Effector memory CD4-positive, alpha-beta T cell (primary cell): ENCODE results near the gene INSYN2B.

Experiments
- DNase-seq, 3 donors: peaks; one replicate each; pipeline ENCODE4 v3.0.0-alpha.2; 2020
- H3K27ac ChIP-seq: 2 replicates; pipeline ENCODE4 v1.7.0; 2013; ENCODE audit warnings: mild to moderate bottlenecking, low read length, moderate library complexity; ENCODE audit not compliant: insufficient read depth, poor library complexity, severe bottlenecking
- H3K27me3 ChIP-seq: replicated peaks from 2 replicates; pipeline ENCODE4 v1.7.0; 2013; ENCODE audit warnings: mild to moderate bottlenecking, low read length; ENCODE audit not compliant: insufficient read depth, control insufficient read depth, poor library complexity, severe bottlenecking
- H3K36me3 ChIP-seq: 2 replicates; pipeline ENCODE4 v1.7.0; 2013; ENCODE audit warnings: mild to moderate bottlenecking, low read length, moderate library complexity; ENCODE audit not compliant: control insufficient read depth, insufficient read depth
- H3K4me1 ChIP-seq: 2 replicates; pipeline ENCODE4 v1.7.0; 2013; ENCODE audit warnings: low read length, mild to moderate bottlenecking; ENCODE audit not compliant: control insufficient read depth, insufficient read depth, poor library complexity, severe bottlenecking
- H3K4me3 ChIP-seq: 2 replicates; pipeline ENCODE4 v1.7.0; 2013; ENCODE audit warnings: low read length, low read depth, mild to moderate bottlenecking; ENCODE audit not compliant: insufficient read depth, poor library complexity, severe bottlenecking
- H3K9me3 ChIP-seq: 2 replicates; pipeline ENCODE4 v1.7.0; 2013; ENCODE audit warnings: mild to moderate bottlenecking, low read length, moderate library complexity; ENCODE audit not compliant: control insufficient read depth

Gene INSYN2B

GRCh38 chr5:170000155-170000554 is 19.9 kb upstream of the INSYN2B start:
- no peaks in the 10 kb centered on the region for H3K27me3 ChIP-seq
- no peak overlapping the region for H3K4me3 ChIP-seq
- no peaks in the 10 kb centered on the region for H3K9me3 ChIP-seq
- H3K36me3 ChIP-seq = peaks cover 46% of the 10 kb centered on the region
- no peak for DNase-seq
- H3K4me1 ChIP-seq = no peaks in the 10 kb centered on the region
- H3K27ac ChIP-seq = no peak overlapping the region

- Histone ChIP-seq H3K27me3 (no peaks in the 10 kb centered on the region), H3K36me3 (peaks cover 49% of the 10 kb centered on the region), H3K27ac (no peak overlapping the region), H3K4me3 (no peak overlapping the region), H3K9me3 (no peaks in the 10 kb centered on the region), H3K4me1 (no peaks in the 10 kb centered on the region)
- DNase-seq = no peak
Measured at GRCh38 chr5:169999621-170000020, 19.3 kb upstream of the INSYN2B start.

GRCh38 chr5:169997798-169998197 is 17.5 kb upstream of the INSYN2B start:
- H3K4me1 ChIP-seq = no peaks in the 10 kb centered on the region
- no peak for DNase-seq
- H3K36me3 ChIP-seq = peaks cover 54% of the 10 kb centered on the region
- H3K27me3 ChIP-seq = no peaks in the 10 kb centered on the region
- no peak overlapping the region for H3K4me3 ChIP-seq
- no peaks in the 10 kb centered on the region for H3K9me3 ChIP-seq
- no peak overlapping the region for H3K27ac ChIP-seq

- H3K9me3 ChIP-seq = no peaks in the 10 kb centered on the region
- H3K27me3 ChIP-seq = no peaks in the 10 kb centered on the region
- H3K36me3 ChIP-seq = peaks cover 44% of the 10 kb centered on the region
- no peak overlapping the region for H3K4me3 ChIP-seq
- H3K27ac ChIP-seq = no peak overlapping the region
- no peaks in the 10 kb centered on the region for H3K4me1 ChIP-seq
- no peak for DNase-seq
Measured at GRCh38 chr5:169993485-169993790, 13.1 kb upstream of the INSYN2B start.

GRCh38 chr5:169992789-169993484 is 12.6 kb upstream of the INSYN2B start:
- no peak overlapping the region for H3K27ac ChIP-seq
- DNase-seq = no peak
- no peaks in the 10 kb centered on the region for H3K9me3 ChIP-seq
- no peak overlapping the region for H3K4me3 ChIP-seq
- no peaks in the 10 kb centered on the region for H3K27me3 ChIP-seq
- peaks cover 39% of the 10 kb centered on the region for H3K36me3 ChIP-seq
- H3K4me1 ChIP-seq = no peaks in the 10 kb centered on the region

- Histone ChIP-seq H3K36me3 (peaks cover 49% of the 10 kb centered on the region), H3K4me1 (no peaks in the 10 kb centered on the region), H3K9me3 (no peaks in the 10 kb centered on the region), H3K27me3 (no peaks in the 10 kb centered on the region), H3K27ac (no peak overlapping the region), H3K4me3 (no peak overlapping the region)
- DNase-seq = no peak
Measured at GRCh38 chr5:169991115-169991869, 11.0 kb upstream of the INSYN2B start.

- Histone ChIP-seq H3K27ac (no peak overlapping the region), H3K36me3 (peaks cover 48% of the 10 kb centered on the region), H3K4me1 (no peaks in the 10 kb centered on the region), H3K9me3 (no peaks in the 10 kb centered on the region), H3K4me3 (no peak overlapping the region), H3K27me3 (no peaks in the 10 kb centered on the region)
- DNase-seq = no peak
Measured at GRCh38 chr5:169989365-169989764, 9.1 kb upstream of the INSYN2B start.

- Histone ChIP-seq H3K27me3 (no peaks in the 10 kb centered on the region), H3K9me3 (no peaks in the 10 kb centered on the region), H3K27ac (no peak overlapping the region), H3K4me1 (no peaks in the 10 kb centered on the region), H3K36me3 (peaks cover 49% of the 10 kb centered on the region), H3K4me3 (no peak overlapping the region)
- DNase-seq = no peak
Measured at GRCh38 chr5:169988947-169989346, 8.7 kb upstream of the INSYN2B start.

- H3K9me3 ChIP-seq = no peaks in the 10 kb centered on the region
- H3K27ac ChIP-seq = no peak overlapping the region
- H3K4me1 ChIP-seq = no peaks in the 10 kb centered on the region
- H3K36me3 ChIP-seq = peaks cover 56% of the 10 kb centered on the region
- H3K4me3 ChIP-seq = no peak overlapping the region
- no peaks in the 10 kb centered on the region for H3K27me3 ChIP-seq
- no peak for DNase-seq
Measured at GRCh38 chr5:169988206-169988605, 7.9 kb upstream of the INSYN2B start.

- Histone ChIP-seq H3K4me1 (no peaks in the 10 kb centered on the region), H3K27ac (no peak overlapping the region), H3K9me3 (no peaks in the 10 kb centered on the region), H3K36me3 (peaks cover 24% of the 10 kb centered on the region), H3K4me3 (no peak overlapping the region), H3K27me3 (no peaks in the 10 kb centered on the region)
- DNase-seq = no peak
Measured at GRCh38 chr5:169979871-169980270, 424 bp downstream of the INSYN2B start.
